CD4-positive, alpha-beta T cell (primary cell): ENCODE data around the gene ADK. TPM values are rescaled to one million over a fixed set of nuclear protein-coding genes. Genes with fewer than 3 reads are reported as not detected.

Source experiments
- ATAC-seq: fragments of 200-7000 bp; cut with Tn5 transposase; one replicate; pipeline ENCODE4 v1.10.0; 2022; ENCODE audit warnings: mild to moderate bottlenecking; ENCODE audit not compliant: poor library complexity
- CTCF ChIA-PET: fragments of 350-600 bp; sonication (Branson Sonifier 250); formaldehyde crosslinking; loops from one replicate; lab custom pipeline; 2021; ENCODE audit warnings: antibody characterized with exemption, inconsistent platforms; lab: Charles Lee
- POLR2A ChIA-PET: fragments of 350-600 bp; sonication (Branson Sonifier 250); formaldehyde crosslinking; loops from one replicate; lab custom pipeline; 2021; ENCODE audit warnings: antibody characterized with exemption, inconsistent platforms; lab: Charles Lee
- DNase-seq, 14 experiments: peaks; one replicate each; pipeline ENCODE4 v3.0.0-alpha.2; 2013 to 2020; ENCODE audit warnings: mixed read lengths in 2 of 14
- H3K27ac ChIP-seq, 2 donors: one replicate each; pipeline versions ENCODE4 v1.5.1 to v1.7.0; 2013; ENCODE audit warnings: low read length in 2 of 2, low read depth in 1 of 2, mild to moderate bottlenecking in 1 of 2
- H3K27me3 ChIP-seq, 2 experiments: 1 replicate in 1 of 2; 2 replicates in 1 of 2; pipeline versions ENCODE4 v1.6.1 to v1.7.0; 2013; ENCODE audit warnings: low read length in 2 of 2, control low read depth in 1 of 2, mild to moderate bottlenecking in 1 of 2, moderate library complexity in 1 of 2; ENCODE audit not compliant: insufficient read depth in 2 of 2, control insufficient read depth in 1 of 2
- H3K36me3 ChIP-seq: one replicate; pipeline ENCODE4 v1.6.1; 2013; ENCODE audit warnings: low read length, control low read depth; ENCODE audit not compliant: insufficient read depth
- H3K4me1 ChIP-seq: one replicate; pipeline ENCODE4 v1.6.1; 2013; ENCODE audit warnings: low read length, control low read depth; ENCODE audit not compliant: insufficient read depth
- H3K4me3 ChIP-seq: one replicate; pipeline ENCODE4 v1.5.1; 2013; ENCODE audit warnings: mild to moderate bottlenecking, low read length, moderate library complexity
- H3K9me3 ChIP-seq, 2 experiments: 1 replicate in 1 of 2; 2 replicates in 1 of 2; pipeline versions ENCODE4 v1.6.1 to v1.7.0; 2013; ENCODE audit warnings: low read length in 2 of 2, mild to moderate bottlenecking in 2 of 2, control low read depth in 1 of 2, moderate library complexity in 1 of 2; ENCODE audit not compliant: control insufficient read depth in 1 of 2, insufficient read depth in 1 of 2
- H3K27ac Mint-ChIP-seq: one replicate; pipeline ENCODE4 v1.8.0; 2020; ENCODE audit warnings: mixed read lengths
- H3K27me3 Mint-ChIP-seq: one replicate; pipeline ENCODE4 v1.8.0; 2021; ENCODE audit warnings: mixed read lengths
- H3K36me3 Mint-ChIP-seq: one replicate; pipeline ENCODE4 v1.8.0; 2021; ENCODE audit warnings: low read depth, mixed read lengths
- H3K4me1 Mint-ChIP-seq: one replicate; pipeline ENCODE4 v1.8.0; 2021; ENCODE audit warnings: low read depth, mixed read lengths
- H3K4me3 Mint-ChIP-seq: one replicate; pipeline ENCODE4 v1.8.0; 2020; ENCODE audit warnings: mild to moderate bottlenecking, mixed read lengths
- H3K9me3 Mint-ChIP-seq: one replicate; pipeline ENCODE4 v1.8.0; 2020; ENCODE audit warnings: mixed read lengths
- intact Hi-C, 2 experiments: fragments of 100-400 bp; cut with DNase I in 1 of 2; cut with micrococcal nuclease in 1 of 2; formaldehyde crosslinking; loops; one replicate each; pipeline versions ENCODE4 v1.15.1 to v1.9.0; 2023 to 2025; cut with DNase I, micrococcal nuclease
- total RNA-seq, 174 experiments: library from RNA in 2 of 174; stranded (reverse) in 2 of 174; gene quantifications; one replicate each; pipeline ENCODE4 v1.2.3 and lab custom pipeline; 2021 to 2026
- TF ChIP-seq, protein P1 (sequence below): fragments of 200-600 bp; IDR thresholded peaks from one replicate; pipeline ENCODE4 v1.8.0; 2022; ENCODE audit warnings: antibody characterized with exemption, mild to moderate bottlenecking

Gene ADK
- total RNA-seq, 2 experiments from 2014 or later, result 15.3 to 17.6 TPM

GRCh38 chr10:74433595-74433956, 282.6 kb downstream of the ADK start:
- H3K27ac Mint-ChIP-seq, result no peak overlapping the region
- no peaks in the 10 kb centered on the region for H3K36me3 ChIP-seq
- ChIA-PET CTCF (no interaction called here), POLR2A (no interaction called here)
- no peaks in the 10 kb centered on the region for H3K9me3 ChIP-seq
- no peaks in the 10 kb centered on the region for H3K9me3 Mint-ChIP-seq
- intact Hi-C loops, result no loop called here
- H3K4me3 ChIP-seq, result no peak overlapping the region
- ATAC-seq, result no peak
- H3K4me1 Mint-ChIP-seq, result peaks cover 10% of the 10 kb centered on the region
- no peaks in the 10 kb centered on the region for H3K4me1 ChIP-seq
- no peaks in the 10 kb centered on the region for H3K27me3 ChIP-seq
- TF ChIP-seq, protein P1, sequence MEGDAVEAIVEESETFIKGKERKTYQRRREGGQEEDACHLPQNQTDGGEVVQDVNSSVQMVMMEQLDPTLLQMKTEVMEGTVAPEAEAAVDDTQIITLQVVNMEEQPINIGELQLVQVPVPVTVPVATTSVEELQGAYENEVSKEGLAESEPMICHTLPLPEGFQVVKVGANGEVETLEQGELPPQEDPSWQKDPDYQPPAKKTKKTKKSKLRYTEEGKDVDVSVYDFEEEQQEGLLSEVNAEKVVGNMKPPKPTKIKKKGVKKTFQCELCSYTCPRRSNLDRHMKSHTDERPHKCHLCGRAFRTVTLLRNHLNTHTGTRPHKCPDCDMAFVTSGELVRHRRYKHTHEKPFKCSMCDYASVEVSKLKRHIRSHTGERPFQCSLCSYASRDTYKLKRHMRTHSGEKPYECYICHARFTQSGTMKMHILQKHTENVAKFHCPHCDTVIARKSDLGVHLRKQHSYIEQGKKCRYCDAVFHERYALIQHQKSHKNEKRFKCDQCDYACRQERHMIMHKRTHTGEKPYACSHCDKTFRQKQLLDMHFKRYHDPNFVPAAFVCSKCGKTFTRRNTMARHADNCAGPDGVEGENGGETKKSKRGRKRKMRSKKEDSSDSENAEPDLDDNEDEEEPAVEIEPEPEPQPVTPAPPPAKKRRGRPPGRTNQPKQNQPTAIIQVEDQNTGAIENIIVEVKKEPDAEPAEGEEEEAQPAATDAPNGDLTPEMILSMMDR, result no peak
- DNase-seq, result no peak
- H3K27me3 Mint-ChIP-seq, result no peaks in the 10 kb centered on the region
- H3K27ac ChIP-seq, result no peak overlapping the region
- H3K36me3 Mint-ChIP-seq, result peaks cover 5% of the 10 kb centered on the region
- no peak overlapping the region for H3K4me3 Mint-ChIP-seq

- Histone ChIP-seq H3K27me3 (no peaks in the 10 kb centered on the region), H3K36me3 (no peaks in the 10 kb centered on the region), H3K4me3 (no peak overlapping the region), H3K9me3 (no peaks in the 10 kb centered on the region), H3K4me1 (no peaks in the 10 kb centered on the region), H3K27ac (no peak overlapping the region)
- Mint-ChIP-seq H3K4me3 (no peak overlapping the region), H3K27ac (no peak overlapping the region), H3K27me3 (no peaks in the 10 kb centered on the region), H3K36me3 (peaks cover 5% of the 10 kb centered on the region), H3K4me1 (peaks cover 15% of the 10 kb centered on the region), H3K9me3 (no peaks in the 10 kb centered on the region)
- ATAC-seq (no peak), DNase-seq (no peak)
- ChIA-PET POLR2A (no interaction called here), CTCF (no interaction called here)
- intact Hi-C loops, result no loop called here
- TF ChIP-seq, protein P1, result no peak
Measured at GRCh38 chr10:74433993-74434392, 283.0 kb downstream of the ADK start.

DNA sequence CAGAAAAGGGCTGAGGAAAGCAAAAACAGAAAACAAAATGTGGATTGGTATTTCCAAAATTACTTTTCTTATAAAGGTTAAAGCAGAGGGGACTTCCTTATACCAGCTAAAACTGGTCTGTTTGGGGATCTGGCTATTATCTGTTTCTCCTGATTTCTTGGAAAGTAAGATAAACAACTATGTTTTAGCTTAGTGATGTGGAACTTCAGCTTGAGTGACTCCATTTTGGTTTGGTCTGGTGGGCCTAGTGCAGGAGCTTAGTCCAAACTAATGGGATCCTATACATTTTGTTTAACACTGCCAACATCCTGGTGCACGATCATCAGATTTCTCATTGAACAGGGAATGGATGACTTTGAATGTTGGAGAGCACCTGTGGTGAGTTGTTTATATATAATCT, 283.5 kb downstream of the ADK start:
- Histone ChIP-seq H3K27ac (no peak overlapping the region), H3K36me3 (no peaks in the 10 kb centered on the region), H3K4me1 (no peaks in the 10 kb centered on the region), H3K9me3 (no peaks in the 10 kb centered on the region), H3K27me3 (no peaks in the 10 kb centered on the region), H3K4me3 (no peak overlapping the region)
- CTCF ChIA-PET, result interaction anchor here (1.6 kb wide), 1 partner anchor 15 kb away, joined by 4 read pairs; no protein-coding TSS in a partner anchor
- DNase-seq, result no peak
- Mint-ChIP-seq H3K4me3 (no peak overlapping the region), H3K27me3 (no peaks in the 10 kb centered on the region), H3K36me3 (peaks cover 5% of the 10 kb centered on the region), H3K27ac (no peak overlapping the region), H3K4me1 (peaks cover 19% of the 10 kb centered on the region), H3K9me3 (no peaks in the 10 kb centered on the region)
- ATAC-seq, result no peak
- POLR2A ChIA-PET, result no interaction called here
- intact Hi-C loops, result no loop called here
- TF ChIP-seq, protein P1, result no peak
